Stomach (tissue), 4 donors: ENCODE measurements around the gene FAM209A.

Experiments used
- EP300 ChIP-seq: sonication (generic); formaldehyde crosslinking; IDR thresholded peaks from one replicate; pipeline ENCODE4 v1.6.1; 2017; ENCODE audit warnings: antibody characterized with exemption
- POLR2A ChIP-seq, 4 donors: fragments of 450-650 bp; IDR thresholded peaks; one replicate each; pipeline ENCODE4 v1.6.1; 2016; ENCODE audit warnings: antibody characterized with exemption in 4 of 4, control low read depth in 2 of 4, mild to moderate bottlenecking in 1 of 4, moderate library complexity in 1 of 4
- POLR2AphosphoS5 ChIP-seq, 3 donors: sonication (generic); formaldehyde crosslinking; IDR thresholded peaks; one replicate each; pipeline ENCODE4 v1.6.1; 2016; ENCODE audit warnings: antibody characterized with exemption in 3 of 3
- TF ChIP-seq, protein P1 (sequence below), 7 experiments: fragments of 450-650 bp in 4 of 7; fragments of 200-600 bp in 3 of 7; sonication (generic) in 3 of 7; IDR thresholded peaks; one replicate each; pipeline ENCODE4 v1.5.1; 2016 to 2019; ENCODE audit warnings: antibody characterized with exemption in 7 of 7, control low read depth in 2 of 7, mild to moderate bottlenecking in 1 of 7

DNA sequence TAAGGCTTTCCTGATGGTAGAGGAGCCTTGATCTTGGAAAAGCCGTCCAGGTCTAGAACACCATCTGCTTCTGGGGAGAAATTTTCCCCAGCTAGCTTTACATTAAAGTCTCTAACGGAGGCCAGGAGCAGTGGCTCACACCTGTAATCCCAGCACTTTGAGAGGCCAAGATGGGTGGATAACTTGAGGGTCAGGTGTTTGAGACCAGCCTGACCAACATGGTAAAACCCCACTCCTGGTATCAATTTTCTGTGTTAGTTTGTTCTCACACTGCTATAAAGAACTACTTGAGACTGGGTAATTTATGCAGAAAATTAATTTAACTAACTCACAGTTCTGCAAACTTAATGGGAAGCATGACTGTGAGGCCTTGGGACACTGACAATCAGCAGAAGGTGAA lies 46.3 kb downstream of the FAM209A start:
- TF ChIP-seq, protein P1, sequence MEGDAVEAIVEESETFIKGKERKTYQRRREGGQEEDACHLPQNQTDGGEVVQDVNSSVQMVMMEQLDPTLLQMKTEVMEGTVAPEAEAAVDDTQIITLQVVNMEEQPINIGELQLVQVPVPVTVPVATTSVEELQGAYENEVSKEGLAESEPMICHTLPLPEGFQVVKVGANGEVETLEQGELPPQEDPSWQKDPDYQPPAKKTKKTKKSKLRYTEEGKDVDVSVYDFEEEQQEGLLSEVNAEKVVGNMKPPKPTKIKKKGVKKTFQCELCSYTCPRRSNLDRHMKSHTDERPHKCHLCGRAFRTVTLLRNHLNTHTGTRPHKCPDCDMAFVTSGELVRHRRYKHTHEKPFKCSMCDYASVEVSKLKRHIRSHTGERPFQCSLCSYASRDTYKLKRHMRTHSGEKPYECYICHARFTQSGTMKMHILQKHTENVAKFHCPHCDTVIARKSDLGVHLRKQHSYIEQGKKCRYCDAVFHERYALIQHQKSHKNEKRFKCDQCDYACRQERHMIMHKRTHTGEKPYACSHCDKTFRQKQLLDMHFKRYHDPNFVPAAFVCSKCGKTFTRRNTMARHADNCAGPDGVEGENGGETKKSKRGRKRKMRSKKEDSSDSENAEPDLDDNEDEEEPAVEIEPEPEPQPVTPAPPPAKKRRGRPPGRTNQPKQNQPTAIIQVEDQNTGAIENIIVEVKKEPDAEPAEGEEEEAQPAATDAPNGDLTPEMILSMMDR (IDR thresholded peaks at IDR 0.05): no peak
- TF ChIP-seq EP300: no peak
- no peak for TF ChIP-seq POLR2AphosphoS5 (IDR thresholded peaks at IDR 0.05)
- no peak for TF ChIP-seq POLR2A (IDR thresholded peaks at IDR 0.05)
